ENCODE results near the gene LRRTM3.

DNA sequence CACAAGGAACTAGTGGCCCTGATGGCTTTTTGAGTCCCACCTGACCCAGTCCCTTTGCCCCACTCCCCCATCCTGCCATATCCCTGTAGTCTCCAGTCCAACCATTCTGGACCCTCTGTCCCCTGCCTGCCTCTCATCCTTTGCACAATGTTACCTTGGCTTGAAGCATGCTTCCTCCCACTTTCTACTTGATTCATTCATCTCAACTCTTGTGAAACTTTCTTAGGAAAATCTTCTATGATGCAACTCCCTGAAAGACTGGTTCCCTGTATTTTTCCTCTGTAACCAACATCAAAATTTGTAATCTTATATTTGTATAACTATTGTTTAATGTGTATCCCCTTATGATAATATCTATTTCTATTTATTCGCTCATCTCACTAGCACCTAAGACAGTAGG is 151.5 kb downstream of the LRRTM3 start:
- TF ChIP-seq, protein P1, sequence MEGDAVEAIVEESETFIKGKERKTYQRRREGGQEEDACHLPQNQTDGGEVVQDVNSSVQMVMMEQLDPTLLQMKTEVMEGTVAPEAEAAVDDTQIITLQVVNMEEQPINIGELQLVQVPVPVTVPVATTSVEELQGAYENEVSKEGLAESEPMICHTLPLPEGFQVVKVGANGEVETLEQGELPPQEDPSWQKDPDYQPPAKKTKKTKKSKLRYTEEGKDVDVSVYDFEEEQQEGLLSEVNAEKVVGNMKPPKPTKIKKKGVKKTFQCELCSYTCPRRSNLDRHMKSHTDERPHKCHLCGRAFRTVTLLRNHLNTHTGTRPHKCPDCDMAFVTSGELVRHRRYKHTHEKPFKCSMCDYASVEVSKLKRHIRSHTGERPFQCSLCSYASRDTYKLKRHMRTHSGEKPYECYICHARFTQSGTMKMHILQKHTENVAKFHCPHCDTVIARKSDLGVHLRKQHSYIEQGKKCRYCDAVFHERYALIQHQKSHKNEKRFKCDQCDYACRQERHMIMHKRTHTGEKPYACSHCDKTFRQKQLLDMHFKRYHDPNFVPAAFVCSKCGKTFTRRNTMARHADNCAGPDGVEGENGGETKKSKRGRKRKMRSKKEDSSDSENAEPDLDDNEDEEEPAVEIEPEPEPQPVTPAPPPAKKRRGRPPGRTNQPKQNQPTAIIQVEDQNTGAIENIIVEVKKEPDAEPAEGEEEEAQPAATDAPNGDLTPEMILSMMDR (IDR thresholded peaks at IDR 0.05; ENCODE audit: low read depth, low read length, poor library complexity, severe bottlenecking) = no peak
- no peak for TF ChIP-seq EZH2phosphoT487 (IDR thresholded peaks at IDR 0.05; ENCODE audit: borderline replicate concordance, low read length)
